Uterus (tissue), 2 donors: ENCODE results near the gene ARHGEF7.

ENCODE experiments used
- POLR2A ChIP-seq, 2 donors: fragments of 450-650 bp; IDR thresholded peaks; one replicate each; pipeline ENCODE4 v1.6.1; 2016; ENCODE audit warnings: antibody characterized with exemption in 2 of 2, mild to moderate bottlenecking in 1 of 2, moderate library complexity in 1 of 2
- TF ChIP-seq, protein P1 (sequence below), 4 experiments: fragments of 200-600 bp in 2 of 4; fragments of 450-650 bp in 2 of 4; sonication (generic) in 2 of 4; IDR thresholded peaks; one replicate each; pipeline ENCODE4 v1.5.1; 2016 to 2019; ENCODE audit warnings: antibody characterized with exemption in 4 of 4, mild to moderate bottlenecking in 2 of 4, moderate library complexity in 1 of 4

GRCh38 chr13:111329641-111330040 lies 214.5 kb downstream of the ARHGEF7 start:
- TF ChIP-seq, protein P1, sequence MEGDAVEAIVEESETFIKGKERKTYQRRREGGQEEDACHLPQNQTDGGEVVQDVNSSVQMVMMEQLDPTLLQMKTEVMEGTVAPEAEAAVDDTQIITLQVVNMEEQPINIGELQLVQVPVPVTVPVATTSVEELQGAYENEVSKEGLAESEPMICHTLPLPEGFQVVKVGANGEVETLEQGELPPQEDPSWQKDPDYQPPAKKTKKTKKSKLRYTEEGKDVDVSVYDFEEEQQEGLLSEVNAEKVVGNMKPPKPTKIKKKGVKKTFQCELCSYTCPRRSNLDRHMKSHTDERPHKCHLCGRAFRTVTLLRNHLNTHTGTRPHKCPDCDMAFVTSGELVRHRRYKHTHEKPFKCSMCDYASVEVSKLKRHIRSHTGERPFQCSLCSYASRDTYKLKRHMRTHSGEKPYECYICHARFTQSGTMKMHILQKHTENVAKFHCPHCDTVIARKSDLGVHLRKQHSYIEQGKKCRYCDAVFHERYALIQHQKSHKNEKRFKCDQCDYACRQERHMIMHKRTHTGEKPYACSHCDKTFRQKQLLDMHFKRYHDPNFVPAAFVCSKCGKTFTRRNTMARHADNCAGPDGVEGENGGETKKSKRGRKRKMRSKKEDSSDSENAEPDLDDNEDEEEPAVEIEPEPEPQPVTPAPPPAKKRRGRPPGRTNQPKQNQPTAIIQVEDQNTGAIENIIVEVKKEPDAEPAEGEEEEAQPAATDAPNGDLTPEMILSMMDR (IDR thresholded peaks at IDR 0.05) = no peak
- TF ChIP-seq POLR2A (IDR thresholded peaks at IDR 0.05) = no peak
